Gastroesophageal sphincter (tissue), 4 donors: ENCODE data around the gene TRPM6. TPM values are rescaled to one million over a fixed set of nuclear protein-coding genes. Genes with fewer than 3 reads are reported as not detected.

Source experiments
- ATAC-seq: fragments of 150-250 bp; one replicate; pipeline ENCODE4 v1.9.1; 2016; ENCODE audit warnings: mild to moderate bottlenecking, moderate library complexity
- H3K27ac ChIP-seq, 4 donors: fragments of 200-600 bp; sonication (generic) in 3 of 4; 1 replicate in 3 of 4; 2 replicates in 1 of 4; pipeline ENCODE4 v1.5.1; 2016 to 2019
- H3K27me3 ChIP-seq: fragments of 200-600 bp; sonication (generic); one replicate; pipeline ENCODE4 v1.5.1; 2019
- H3K36me3 ChIP-seq, 2 donors: fragments of 200-600 bp; sonication (generic); one replicate each; pipeline ENCODE4 v1.5.1; 2019; ENCODE audit warnings: control low read depth in 1 of 2
- H3K4me1 ChIP-seq, 3 donors: fragments of 200-600 bp; sonication (generic); 1 replicate in 2 of 3; 2 replicates in 1 of 3; pipeline ENCODE4 v1.5.1; 2016 to 2019; ENCODE audit warnings: control low read depth in 2 of 3
- H3K4me3 ChIP-seq, 2 donors: fragments of 200-600 bp; sonication (generic); one replicate each; pipeline ENCODE4 v1.5.1; 2019; ENCODE audit warnings: mild to moderate bottlenecking in 1 of 2, moderate library complexity in 1 of 2
- H3K9me3 ChIP-seq, 3 donors: fragments of 200-600 bp; sonication (generic); one replicate each; pipeline ENCODE4 v1.5.1; 2017 to 2019; ENCODE audit warnings: control low read depth in 2 of 3
- EP300 ChIP-seq: sonication (generic); formaldehyde crosslinking; IDR thresholded peaks from one replicate; pipeline ENCODE4 v1.6.1; 2017; ENCODE audit warnings: antibody characterized with exemption, mild to moderate bottlenecking
- POLR2A ChIP-seq, 2 donors: fragments of 450-650 bp; IDR thresholded peaks; one replicate each; pipeline ENCODE4 v1.6.1; 2017; ENCODE audit warnings: antibody characterized with exemption in 2 of 2, mild to moderate bottlenecking in 2 of 2, moderate library complexity in 1 of 2
- POLR2AphosphoS5 ChIP-seq: sonication (generic); formaldehyde crosslinking; IDR thresholded peaks from one replicate; pipeline ENCODE4 v1.6.1; 2017; ENCODE audit warnings: antibody characterized with exemption
- WGBS, 2 donors: methylation state at CpG; one replicate each; pipeline ENCODE4 v1.1.5; 2018; ENCODE audit warnings: low coverage in 1 of 2; 5-methylcytosine and 5-hydroxymethylcytosine counted together
- total RNA-seq, 4 donors: library from RNA; depleted of rRNA; stranded (reverse); fragments of >200 nt; gene quantifications; one replicate each; pipeline ENCODE4 v1.1.0, GENCODE V29; 2016
- TF ChIP-seq, protein P1 (sequence below), 4 experiments: fragments of 200-600 bp in 2 of 4; fragments of 450-650 bp in 2 of 4; sonication (generic) in 1 of 4; IDR thresholded peaks; one replicate each; pipeline ENCODE4 v1.5.1; 2017 to 2019; ENCODE audit warnings: antibody characterized with exemption in 4 of 4, mild to moderate bottlenecking in 2 of 4, moderate library complexity in 2 of 4

Gene TRPM6
- total RNA-seq, 4 donors from 2014 or later = 0.27 to 1.1 (median 0.79) TPM

DNA sequence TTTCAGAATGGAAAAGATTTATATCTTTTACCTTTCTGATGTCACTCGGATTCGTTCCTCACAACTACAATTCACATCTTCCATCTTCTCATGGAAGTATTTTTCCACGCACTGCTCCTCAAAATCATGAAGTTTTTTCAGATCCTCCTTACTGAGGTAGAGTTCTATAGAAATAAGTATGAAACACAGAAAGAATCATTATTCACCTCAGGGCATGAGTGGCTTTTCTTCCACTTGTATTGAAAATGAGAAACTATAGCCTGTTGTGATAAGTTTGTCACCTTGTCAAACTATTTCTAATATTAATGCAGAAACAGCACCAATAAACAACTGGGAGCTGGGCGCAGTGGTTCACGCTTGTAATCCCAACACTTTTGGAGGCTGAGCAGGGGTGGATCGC lies 116.0 kb downstream of the TRPM6 start:
- H3K4me3 ChIP-seq = no peak overlapping the region
- no peaks in the 10 kb centered on the region for H3K4me1 ChIP-seq
- WGBS, 2 donors = 89 to 90% methylated on average over 5 to 6 of the region's 6 CpGs
- H3K27me3 ChIP-seq = peaks cover 28% of the 10 kb centered on the region
- no peaks in the 10 kb centered on the region for H3K36me3 ChIP-seq
- no peak for ATAC-seq
- no peak overlapping the region for H3K27ac ChIP-seq
- no peak for TF ChIP-seq EP300
- no peak for TF ChIP-seq POLR2AphosphoS5
- no peak for TF ChIP-seq POLR2A (IDR thresholded peaks at IDR 0.05)
- TF ChIP-seq, protein P1, sequence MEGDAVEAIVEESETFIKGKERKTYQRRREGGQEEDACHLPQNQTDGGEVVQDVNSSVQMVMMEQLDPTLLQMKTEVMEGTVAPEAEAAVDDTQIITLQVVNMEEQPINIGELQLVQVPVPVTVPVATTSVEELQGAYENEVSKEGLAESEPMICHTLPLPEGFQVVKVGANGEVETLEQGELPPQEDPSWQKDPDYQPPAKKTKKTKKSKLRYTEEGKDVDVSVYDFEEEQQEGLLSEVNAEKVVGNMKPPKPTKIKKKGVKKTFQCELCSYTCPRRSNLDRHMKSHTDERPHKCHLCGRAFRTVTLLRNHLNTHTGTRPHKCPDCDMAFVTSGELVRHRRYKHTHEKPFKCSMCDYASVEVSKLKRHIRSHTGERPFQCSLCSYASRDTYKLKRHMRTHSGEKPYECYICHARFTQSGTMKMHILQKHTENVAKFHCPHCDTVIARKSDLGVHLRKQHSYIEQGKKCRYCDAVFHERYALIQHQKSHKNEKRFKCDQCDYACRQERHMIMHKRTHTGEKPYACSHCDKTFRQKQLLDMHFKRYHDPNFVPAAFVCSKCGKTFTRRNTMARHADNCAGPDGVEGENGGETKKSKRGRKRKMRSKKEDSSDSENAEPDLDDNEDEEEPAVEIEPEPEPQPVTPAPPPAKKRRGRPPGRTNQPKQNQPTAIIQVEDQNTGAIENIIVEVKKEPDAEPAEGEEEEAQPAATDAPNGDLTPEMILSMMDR (IDR thresholded peaks at IDR 0.05) = no peak
- no peaks in the 10 kb centered on the region for H3K9me3 ChIP-seq

- no peaks in the 10 kb centered on the region for H3K36me3 ChIP-seq
- no peak overlapping the region for H3K4me3 ChIP-seq
- H3K27ac ChIP-seq = no peak overlapping the region
- H3K9me3 ChIP-seq = no peaks in the 10 kb centered on the region
- ATAC-seq = no peak
- TF ChIP-seq POLR2A (IDR thresholded peaks at IDR 0.05) (no peak), EP300 (no peak), POLR2AphosphoS5 (no peak)
- TF ChIP-seq, protein P1 (IDR thresholded peaks at IDR 0.05) = no peak
- H3K4me1 ChIP-seq = no peaks in the 10 kb centered on the region
- 92 to 95% methylated on average over 4 to 7 of the region's 7 CpGs for WGBS, 2 donors
- H3K27me3 ChIP-seq = peaks cover 28% of the 10 kb centered on the region
These were observed 116.5 kb downstream of the TRPM6 start for GRCh38 chr9:74771262-74771585.

DNA sequence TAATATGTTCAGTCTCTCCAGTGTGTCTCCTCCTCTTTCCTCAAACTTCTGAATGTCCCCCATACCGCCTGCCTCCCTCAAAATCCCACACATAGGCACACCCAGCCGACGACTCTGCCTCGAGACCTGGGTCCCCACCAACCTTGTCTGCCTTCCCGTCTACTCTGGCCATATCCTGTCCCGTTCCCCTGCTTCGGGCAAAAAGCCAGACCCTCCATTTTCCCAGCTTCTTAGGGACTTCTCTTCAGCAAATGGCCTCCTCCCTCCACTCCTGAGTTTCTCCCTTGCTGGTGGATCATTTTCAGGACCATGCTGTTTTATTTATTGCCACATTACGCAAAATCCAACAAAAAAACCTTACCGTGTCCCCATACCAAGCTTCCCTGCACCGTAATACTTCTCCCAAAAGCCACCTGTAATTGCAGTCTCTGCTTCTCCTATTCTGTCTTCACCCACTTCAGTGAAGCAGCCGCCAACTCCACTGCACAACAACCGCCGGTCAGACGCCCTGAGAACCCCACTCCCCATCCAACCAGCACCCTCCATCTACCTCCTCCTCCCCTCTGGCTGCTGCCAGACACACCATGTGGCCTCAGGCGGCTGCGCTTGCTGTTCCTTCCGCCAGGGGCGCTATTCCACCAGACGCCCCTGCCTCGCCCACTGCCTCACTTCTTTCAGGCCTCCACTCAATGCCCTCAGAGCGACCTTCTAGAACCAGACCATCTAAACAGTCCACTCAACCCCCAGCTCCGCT lies 117.0 kb downstream of the TRPM6 start:
- Histone ChIP-seq H3K4me3 (no peak overlapping the region), H3K36me3 (no peaks in the 10 kb centered on the region), H3K9me3 (no peaks in the 10 kb centered on the region), H3K27ac (no peak overlapping the region), H3K27me3 (peaks cover 28% of the 10 kb centered on the region), H3K4me1 (no peaks in the 10 kb centered on the region)
- WGBS, 2 donors = 56 to 75% methylated on average over 6 to 22 of the region's 22 CpGs
- TF ChIP-seq POLR2AphosphoS5 = no peak
- no peak for TF ChIP-seq EP300
- TF ChIP-seq POLR2A (IDR thresholded peaks at IDR 0.05) = no peak
- TF ChIP-seq, protein P1 (IDR thresholded peaks at IDR 0.05) = peak in 3 of 4 experiments; percentile 15 to 53 (median 24)
- ATAC-seq = no peak

DNA sequence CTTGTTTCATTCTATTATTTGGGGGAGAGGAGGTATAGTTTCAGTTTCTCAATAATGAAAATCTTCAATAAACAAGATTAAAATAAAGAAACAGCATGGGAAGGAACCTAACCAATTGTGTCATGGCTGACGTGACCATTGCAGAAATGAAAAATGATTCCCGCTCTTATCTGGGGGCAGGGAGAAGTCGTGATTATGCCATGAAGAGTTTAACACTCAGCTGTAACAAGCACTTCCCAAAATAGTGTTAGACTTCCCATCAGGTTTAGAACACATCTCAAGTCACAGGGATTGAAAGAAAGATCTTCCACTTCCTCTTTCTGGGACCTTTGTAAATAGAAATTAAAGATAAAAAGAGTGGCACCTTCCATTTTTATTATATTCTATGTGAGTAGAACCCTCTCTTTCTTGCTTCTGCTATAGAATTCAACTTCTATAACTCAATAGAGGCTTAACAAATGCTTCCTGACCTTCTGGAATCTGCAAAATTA lies 122.2 kb downstream of the TRPM6 start:
- no peak for ATAC-seq
- no peaks in the 10 kb centered on the region for H3K9me3 ChIP-seq

More for the DNA sequence above, 122.2 kb downstream of the TRPM6 start:
- Histone ChIP-seq H3K4me1 (no peaks in the 10 kb centered on the region), H3K4me3 (no peak overlapping the region), H3K36me3 (no peaks in the 10 kb centered on the region), H3K27me3 (peaks cover 13% of the 10 kb centered on the region), H3K27ac (no peak overlapping the region)
- 48% methylated on average over 3 of the region's 3 CpGs for WGBS, 2 donors
- no peak for TF ChIP-seq EP300
- TF ChIP-seq, protein P1 (IDR thresholded peaks at IDR 0.05) = no peak
- TF ChIP-seq POLR2A (IDR thresholded peaks at IDR 0.05) = no peak
- TF ChIP-seq POLR2AphosphoS5 = no peak
